ENCODE measurements around the gene SCAMP4. TPM values are rescaled to one million over a fixed set of nuclear protein-coding genes. Genes with fewer than 3 reads are reported as not detected.
"Not testable (repeated sequence)": the region's sequence is repeated elsewhere in the genome, so short reads cannot be mapped to it uniquely, and the experiment has no call there.

SCAMP4 gene
- total RNA-seq, 1 experiment from 2014 or later, result 71.1 TPM

GRCh38 chr19:1882786-1883692 lies 22.2 kb upstream of the SCAMP4 start:
- no peak for DNase-seq (ENCODE audit: low spot score)

GRCh38 chr19:1883784-1884183 lies 21.4 kb upstream of the SCAMP4 start:
- DNase-seq (ENCODE audit: low spot score), result no peak

GRCh38 chr19:1884291-1884718 lies 20.9 kb upstream of the SCAMP4 start:
- no peak for DNase-seq (ENCODE audit: low spot score)

GRCh38 chr19:1884719-1885334 lies 20.4 kb upstream of the SCAMP4 start:
- no peak for DNase-seq (ENCODE audit: low spot score)

GRCh38 chr19:1885398-1886119 lies 19.6 kb upstream of the SCAMP4 start, which contains the start of gene ABHD17A:
Gene ABHD17A (minus strand): TSS chr19:1885496. CDS start chr19:1881566, 3,930 bp downstream.
- peak; percentile 81 for DNase-seq (ENCODE audit: low spot score)

GRCh38 chr19:1886360-1886759 lies 18.8 kb upstream of the SCAMP4 start:
- DNase-seq (ENCODE audit: low spot score), result not testable (repeated sequence)

GRCh38 chr19:1888385-1888784 lies 16.8 kb upstream of the SCAMP4 start:
- DNase-seq (ENCODE audit: low spot score), result no peak

- DNase-seq (ENCODE audit: low spot score), result no peak
Observed at GRCh38 chr19:1889907-1890306, 15.3 kb upstream of the SCAMP4 start.

- DNase-seq (ENCODE audit: low spot score), result no peak
Observed at GRCh38 chr19:1893791-1894190, 11.4 kb upstream of the SCAMP4 start.

- DNase-seq (ENCODE audit: low spot score), result no peak
Observed at GRCh38 chr19:1896508-1896907, 8.7 kb upstream of the SCAMP4 start.

GRCh38 chr19:1901940-1902404 lies 3.2 kb upstream of the SCAMP4 start:
- no peak for DNase-seq (ENCODE audit: low spot score)

GRCh38 chr19:1902923-1903322 lies 2.3 kb upstream of the SCAMP4 start:
- no peak for DNase-seq (ENCODE audit: low spot score)

GRCh38 chr19:1904860-1905109 lies 414 bp upstream of the SCAMP4 start:
- DNase-seq (ENCODE audit: low spot score), result no peak

- no peak for DNase-seq (ENCODE audit: low spot score)
Observed at GRCh38 chr19:1905863-1906375, 720 bp downstream of the SCAMP4 start.

GRCh38 chr19:1906985-1907562 lies 1.9 kb downstream of the SCAMP4 start:
- DNase-seq (ENCODE audit: low spot score), result no peak

GRCh38 chr19:1907563-1908363 lies 2.6 kb downstream of the SCAMP4 start:
- DNase-seq (ENCODE audit: low spot score), result no peak

GRCh38 chr19:1908364-1908678 lies 3.1 kb downstream of the SCAMP4 start:
- no peak for DNase-seq (ENCODE audit: low spot score)

GRCh38 chr19:1909761-1910080 lies 4.5 kb downstream of the SCAMP4 start:
- no peak for DNase-seq (ENCODE audit: low spot score)

- DNase-seq (ENCODE audit: low spot score), result no peak
Observed at GRCh38 chr19:1910177-1910576, 5.0 kb downstream of the SCAMP4 start.

GRCh38 chr19:1911098-1911497 lies 5.9 kb downstream of the SCAMP4 start:
- DNase-seq (ENCODE audit: low spot score), result no peak

- DNase-seq (ENCODE audit: low spot score), result no peak
Observed at GRCh38 chr19:1911995-1912394, 6.8 kb downstream of the SCAMP4 start.

Measured in A172 (cell line).